ENCODE data around the gene SAMD5. TPM values are rescaled to one million over a fixed set of nuclear protein-coding genes. Genes with fewer than 3 reads are reported as not detected.

SAMD5 gene
- total and polyA plus RNA-seq, 2 donors (not counting 1 experiment from before 2014, with no cell fraction given), result 4.0 to 5.9 TPM

DNA sequence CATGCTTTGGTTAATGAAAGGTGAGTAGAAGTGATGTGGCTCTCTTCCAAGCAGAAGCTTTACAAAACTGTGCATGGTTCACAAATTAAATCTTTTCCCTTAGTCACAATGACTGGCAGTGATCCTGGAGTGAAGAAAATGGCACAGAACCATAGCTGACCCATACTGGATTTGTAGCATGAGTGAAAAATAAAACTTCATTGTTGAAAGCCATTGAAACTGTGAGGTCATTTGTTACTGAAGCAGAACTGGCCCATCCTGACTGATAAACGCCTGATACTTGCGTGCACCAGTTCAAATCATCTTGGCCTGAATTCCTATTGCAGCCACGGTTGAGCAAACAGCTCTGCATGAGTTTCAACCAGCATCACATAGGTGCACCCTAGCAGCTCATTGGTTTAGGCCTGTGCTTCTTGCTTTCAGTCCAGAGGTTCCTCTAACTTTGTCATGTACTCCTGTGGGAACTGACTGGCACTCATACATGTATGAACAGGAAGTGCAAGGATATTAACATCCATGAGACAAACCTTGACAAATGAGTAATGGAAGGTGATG is 40.5 kb downstream of the SAMD5 start:
- Histone ChIP-seq H3K27me3 (ENCODE audit: control insufficient read depth, insufficient read depth, low read length) (no peaks in the 10 kb centered on the region), H2AFZ (ENCODE audit: low read length) (no peak overlapping the region), H3K79me2 (ENCODE audit: control insufficient read depth, insufficient read depth, low read length) (no peaks in the 10 kb centered on the region), H3K9me3 (ENCODE audit: control insufficient read depth, insufficient read depth, low read depth, low read length) (no peaks in the 10 kb centered on the region), H3K4me3 (replicated peaks in 1 of 4; ENCODE audit: control extremely low read depth in 1 of 4, insufficient read depth in 1 of 4, low read depth in 3 of 4, low read length in 4 of 4) (no peak overlapping the region), H3K36me3 (ENCODE audit: control insufficient read depth, insufficient read depth, low read length) (no peaks in the 10 kb centered on the region), H3K4me1 (ENCODE audit: control insufficient read depth, extremely low read depth, insufficient read depth, low read length) (peaks cover 2% of the 10 kb centered on the region), H3K27ac (ENCODE audit: insufficient read depth, low read length) (no peak overlapping the region), H4K20me1 (ENCODE audit: control insufficient read depth, extremely low read depth, insufficient read depth, low read length) (no peaks in the 10 kb centered on the region), H3K4me2 (ENCODE audit: extremely low read depth, insufficient read depth, low read length) (no peak overlapping the region), H3K9ac (ENCODE audit: insufficient read depth, low read length) (no peak overlapping the region)
- DNase-seq (ENCODE audit: low read depth in 2 of 2), result no peak
- TF ChIP-seq, protein P1, sequence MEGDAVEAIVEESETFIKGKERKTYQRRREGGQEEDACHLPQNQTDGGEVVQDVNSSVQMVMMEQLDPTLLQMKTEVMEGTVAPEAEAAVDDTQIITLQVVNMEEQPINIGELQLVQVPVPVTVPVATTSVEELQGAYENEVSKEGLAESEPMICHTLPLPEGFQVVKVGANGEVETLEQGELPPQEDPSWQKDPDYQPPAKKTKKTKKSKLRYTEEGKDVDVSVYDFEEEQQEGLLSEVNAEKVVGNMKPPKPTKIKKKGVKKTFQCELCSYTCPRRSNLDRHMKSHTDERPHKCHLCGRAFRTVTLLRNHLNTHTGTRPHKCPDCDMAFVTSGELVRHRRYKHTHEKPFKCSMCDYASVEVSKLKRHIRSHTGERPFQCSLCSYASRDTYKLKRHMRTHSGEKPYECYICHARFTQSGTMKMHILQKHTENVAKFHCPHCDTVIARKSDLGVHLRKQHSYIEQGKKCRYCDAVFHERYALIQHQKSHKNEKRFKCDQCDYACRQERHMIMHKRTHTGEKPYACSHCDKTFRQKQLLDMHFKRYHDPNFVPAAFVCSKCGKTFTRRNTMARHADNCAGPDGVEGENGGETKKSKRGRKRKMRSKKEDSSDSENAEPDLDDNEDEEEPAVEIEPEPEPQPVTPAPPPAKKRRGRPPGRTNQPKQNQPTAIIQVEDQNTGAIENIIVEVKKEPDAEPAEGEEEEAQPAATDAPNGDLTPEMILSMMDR (conservative IDR thresholded peaks at IDR 0.05 in 1 of 2, IDR thresholded peaks at IDR 0.05 in 1 of 2; ENCODE audit: low read depth in 1 of 2, low read length in 2 of 2), result no peak
- TF ChIP-seq EZH2 (IDR thresholded peaks at IDR 0.05; ENCODE audit: low read length, missing control alignments), result no peak

DNA sequence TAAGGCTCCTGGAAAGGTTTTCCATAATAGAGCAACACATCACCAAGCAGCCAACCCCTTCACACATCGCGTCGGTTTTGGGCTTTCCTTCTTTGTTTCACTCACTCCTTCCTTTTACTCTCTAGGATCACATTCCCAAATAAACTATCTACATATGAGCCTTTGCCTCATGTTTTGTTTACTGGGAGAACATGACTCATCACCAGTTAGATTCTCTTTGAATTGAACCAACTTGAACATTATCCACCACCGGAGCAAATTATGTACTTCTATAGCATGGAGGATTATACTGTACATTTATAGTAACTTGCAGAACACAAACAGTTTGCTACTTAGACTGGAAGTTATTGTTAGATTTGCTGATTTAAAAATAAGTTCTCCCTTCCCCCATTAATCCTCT is 41.0 kb downstream of the SAMD5 start:
- H3K4me3 ChIP-seq (replicated peaks in 1 of 4; ENCODE audit: control extremely low read depth in 1 of 4, insufficient read depth in 1 of 4, low read depth in 3 of 4, low read length in 4 of 4), result no peak overlapping the region
- no peaks in the 10 kb centered on the region for H4K20me1 ChIP-seq (ENCODE audit: control insufficient read depth, extremely low read depth, insufficient read depth, low read length)
- no peaks in the 10 kb centered on the region for H3K36me3 ChIP-seq (ENCODE audit: control insufficient read depth, insufficient read depth, low read length)
- no peak overlapping the region for H3K4me2 ChIP-seq (ENCODE audit: extremely low read depth, insufficient read depth, low read length)
- H3K9me3 ChIP-seq (ENCODE audit: control insufficient read depth, insufficient read depth, low read depth, low read length), result no peaks in the 10 kb centered on the region
- TF ChIP-seq, protein P1 (conservative IDR thresholded peaks at IDR 0.05 in 1 of 2, IDR thresholded peaks at IDR 0.05 in 1 of 2; ENCODE audit: low read depth in 1 of 2, low read length in 2 of 2), result no peak
- no peak for TF ChIP-seq EZH2 (IDR thresholded peaks at IDR 0.05; ENCODE audit: low read length, missing control alignments)
- H3K79me2 ChIP-seq (ENCODE audit: control insufficient read depth, insufficient read depth, low read length), result no peaks in the 10 kb centered on the region
- H2AFZ ChIP-seq (ENCODE audit: low read length), result no peak overlapping the region
- H3K27ac ChIP-seq (ENCODE audit: insufficient read depth, low read length), result no peak overlapping the region
- no peak overlapping the region for H3K9ac ChIP-seq (ENCODE audit: insufficient read depth, low read length)
- no peaks in the 10 kb centered on the region for H3K27me3 ChIP-seq (ENCODE audit: control insufficient read depth, insufficient read depth, low read length)
- DNase-seq (ENCODE audit: low read depth in 2 of 2), result peak in 1 of 2 donors; percentile 40
- peaks cover 2% of the 10 kb centered on the region for H3K4me1 ChIP-seq (ENCODE audit: control insufficient read depth, extremely low read depth, insufficient read depth, low read length)

DNA sequence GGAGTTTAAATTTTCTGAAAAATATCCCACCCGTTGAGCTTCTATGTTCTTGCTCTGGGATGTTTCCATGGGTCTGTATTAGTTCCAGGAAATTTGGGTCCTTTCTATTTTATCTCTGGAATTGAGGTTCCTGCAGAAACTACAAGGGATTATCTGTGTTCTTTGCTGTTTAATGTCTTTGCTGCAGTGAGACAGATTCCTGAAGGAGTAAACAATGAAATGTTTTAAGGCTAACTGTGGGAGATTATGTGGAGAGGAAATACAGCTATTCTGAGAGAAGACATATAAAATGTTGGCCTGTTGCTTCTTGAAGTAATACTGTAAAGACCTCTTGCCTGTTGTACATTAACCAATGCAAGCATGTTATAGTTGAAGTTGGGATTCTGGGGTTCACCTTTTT is 43.5 kb downstream of the SAMD5 start:
- H3K9ac ChIP-seq (ENCODE audit: insufficient read depth, low read length), result no peak overlapping the region
- TF ChIP-seq, protein P1 (conservative IDR thresholded peaks at IDR 0.05 in 1 of 2, IDR thresholded peaks at IDR 0.05 in 1 of 2; ENCODE audit: low read depth in 1 of 2, low read length in 2 of 2), result no peak
- TF ChIP-seq EZH2 (IDR thresholded peaks at IDR 0.05; ENCODE audit: low read length, missing control alignments), result no peak
- H4K20me1 ChIP-seq (ENCODE audit: control insufficient read depth, extremely low read depth, insufficient read depth, low read length), result no peaks in the 10 kb centered on the region
- no peaks in the 10 kb centered on the region for H3K4me1 ChIP-seq (ENCODE audit: control insufficient read depth, extremely low read depth, insufficient read depth, low read length)
- H3K4me3 ChIP-seq (replicated peaks in 1 of 4; ENCODE audit: control extremely low read depth in 1 of 4, insufficient read depth in 1 of 4, low read depth in 3 of 4, low read length in 4 of 4), result no peak overlapping the region
- no peak overlapping the region for H2AFZ ChIP-seq (ENCODE audit: low read length)
- H3K79me2 ChIP-seq (ENCODE audit: control insufficient read depth, insufficient read depth, low read length), result no peaks in the 10 kb centered on the region
- H3K9me3 ChIP-seq (ENCODE audit: control insufficient read depth, insufficient read depth, low read depth, low read length), result no peaks in the 10 kb centered on the region
- H3K27me3 ChIP-seq (ENCODE audit: control insufficient read depth, insufficient read depth, low read length), result no peaks in the 10 kb centered on the region
- no peak for DNase-seq (ENCODE audit: low read depth in 2 of 2)
- no peak overlapping the region for H3K4me2 ChIP-seq (ENCODE audit: extremely low read depth, insufficient read depth, low read length)
- H3K27ac ChIP-seq (ENCODE audit: insufficient read depth, low read length), result no peak overlapping the region
- no peaks in the 10 kb centered on the region for H3K36me3 ChIP-seq (ENCODE audit: control insufficient read depth, insufficient read depth, low read length)
